DOHH2 (cell line): ENCODE measurements around the gene MUC5B.

Experiments used
- H3F3A ChIP-seq: fragments of 200-600 bp; sonication (generic), shearing (Covaris generic); 2 replicates; pipeline ENCODE4 v1.6.0; 2016; ENCODE audit warnings: antibody characterized with exemption, mild to moderate bottlenecking; ENCODE audit not compliant: control insufficient read depth, insufficient read depth
- H3K27ac ChIP-seq: fragments of 200-600 bp; sonication (generic); 2 replicates; pipeline ENCODE4 v1.5.1; 2014; ENCODE audit warnings: low read depth, mild to moderate bottlenecking, low read length, moderate library complexity
- H3K27me3 ChIP-seq: fragments of 200-600 bp; sonication (generic); 2 replicates; pipeline ENCODE4 v1.6.1; 2014; ENCODE audit warnings: mild to moderate bottlenecking, low read length, mixed read lengths; ENCODE audit not compliant: control insufficient read depth
- H3K36me3 ChIP-seq: fragments of 200-600 bp; sonication (generic); 2 replicates; pipeline ENCODE4 v1.6.1; 2014; ENCODE audit warnings: mild to moderate bottlenecking, low read length, moderate library complexity, mixed read lengths; ENCODE audit not compliant: control insufficient read depth
- H3K4me1 ChIP-seq: fragments of 200-600 bp; sonication (generic); 2 replicates; pipeline ENCODE4 v1.6.1; 2014; ENCODE audit warnings: mild to moderate bottlenecking, low read length, mixed read lengths; ENCODE audit not compliant: control insufficient read depth
- H3K4me2 ChIP-seq: fragments of 200-600 bp; sonication (generic); 2 replicates; pipeline ENCODE4 v1.6.0; 2014; ENCODE audit warnings: mild to moderate bottlenecking, low read length, moderate library complexity
- H3K4me3 ChIP-seq: fragments of 200-600 bp; sonication (generic); 2 replicates; pipeline ENCODE4 v1.5.1; 2014; ENCODE audit warnings: mild to moderate bottlenecking, low read length, mixed read lengths
- H3K79me2 ChIP-seq: fragments of 200-600 bp; sonication (generic); 2 replicates; pipeline ENCODE4 v1.6.1; 2014; ENCODE audit warnings: mild to moderate bottlenecking, low read length, mixed read lengths; ENCODE audit not compliant: control insufficient read depth
- H3K9me2 ChIP-seq: fragments of 200-600 bp; sonication (generic); replicated peaks from 2 replicates; pipeline ENCODE4 v1.6.1; 2014; ENCODE audit warnings: mild to moderate bottlenecking, low read length, mixed read lengths; ENCODE audit not compliant: control insufficient read depth
- H3K9me3 ChIP-seq: fragments of 200-600 bp; sonication (generic); 2 replicates; pipeline ENCODE4 v1.6.1; 2014; ENCODE audit warnings: antibody characterized with exemption, low read length, mixed read lengths; ENCODE audit not compliant: control insufficient read depth, insufficient read depth
- H4K20me1 ChIP-seq: fragments of 200-600 bp; sonication (generic); 2 replicates; pipeline ENCODE4 v1.6.0; 2014; ENCODE audit warnings: low read depth, mild to moderate bottlenecking, antibody characterized with exemption, low read length, moderate library complexity; ENCODE audit not compliant: control insufficient read depth, insufficient read depth
- CTCF ChIP-seq: fragments of 200-600 bp; sonication (generic); IDR thresholded peaks from one replicate; pipeline ENCODE4 v1.5.1; 2014; ENCODE audit warnings: antibody characterized with exemption, mild to moderate bottlenecking, low read depth, low read length; ENCODE audit not compliant: poor library complexity, severe bottlenecking
- EZH2phosphoT487 ChIP-seq: fragments of 200-600 bp; sonication (generic); IDR thresholded peaks from 2 replicates; pipeline ENCODE4 v1.6.1; 2017; ENCODE audit warnings: borderline replicate concordance, mild to moderate bottlenecking, antibody characterized with exemption, low read length, moderate library complexity, mixed read lengths

MUC5B gene

GRCh38 chr11:1292644-1293618 lies 70.1 kb downstream of the MUC5B start:
- Histone ChIP-seq H3K4me3 (no peak overlapping the region), H3K27ac (no peak overlapping the region), H4K20me1 (no peaks in the 10 kb centered on the region), H3K9me3 (peaks cover 25% of the 10 kb centered on the region), H3K4me2 (no peak overlapping the region), H3K27me3 (no peaks in the 10 kb centered on the region), H3K9me2 (no peaks in the 10 kb centered on the region), H3K36me3 (peaks cover 17% of the 10 kb centered on the region; the same call in 1 of the 2 replicates), H3K79me2 (peaks cover 4% of the 10 kb centered on the region; the same call in 1 of the 2 replicates), H3K4me1 (no peaks in the 10 kb centered on the region), H3F3A (no peaks in the 10 kb centered on the region)
- TF ChIP-seq CTCF (no peak), EZH2phosphoT487 (no peak)

- TF ChIP-seq CTCF (no peak), EZH2phosphoT487 (no peak)
- Histone ChIP-seq H4K20me1 (no peaks in the 10 kb centered on the region), H3F3A (no peaks in the 10 kb centered on the region), H3K4me3 (no peak overlapping the region), H3K9me3 (peaks cover 25% of the 10 kb centered on the region), H3K4me1 (no peaks in the 10 kb centered on the region), H3K27me3 (no peaks in the 10 kb centered on the region), H3K9me2 (no peaks in the 10 kb centered on the region), H3K27ac (no peak overlapping the region), H3K4me2 (no peak overlapping the region), H3K36me3 (peaks cover 17% of the 10 kb centered on the region; the same call in 1 of the 2 replicates), H3K79me2 (peaks cover 9% of the 10 kb centered on the region; the same call in 1 of the 2 replicates)
Observed at GRCh38 chr11:1293619-1294015, 70.8 kb downstream of the MUC5B start.

GRCh38 chr11:1295086-1295485 lies 72.2 kb downstream of the MUC5B start:
- Histone ChIP-seq H3K4me2 (no peak overlapping the region), H3K9me3 (peaks cover 25% of the 10 kb centered on the region), H3K27ac (no peak overlapping the region), H3K27me3 (no peaks in the 10 kb centered on the region), H4K20me1 (no peaks in the 10 kb centered on the region), H3K36me3 (peaks cover 7% of the 10 kb centered on the region; the same call in 1 of the 2 replicates), H3K9me2 (no peaks in the 10 kb centered on the region), H3K4me1 (no peaks in the 10 kb centered on the region), H3K79me2 (peaks cover 14% of the 10 kb centered on the region; the same call in 1 of the 2 replicates), H3K4me3 (no peak overlapping the region), H3F3A (no peaks in the 10 kb centered on the region)
- TF ChIP-seq EZH2phosphoT487, result no peak
- TF ChIP-seq CTCF, result no peak
